HG03045 (cell line): ENCODE results near the gene SDF4.
"Not testable (repeated sequence)": the region's sequence is repeated elsewhere in the genome, so short reads cannot be mapped to it uniquely, and the experiment has no call there.

Experiments used
- ATAC-seq: cut with Tn5 transposase; IDR thresholded peaks from one replicate; pipeline ENCODE4 v1.9.1; 2021; ENCODE audit warnings: mild to moderate bottlenecking, moderate library complexity; ENCODE audit not compliant: unreplicated experiment

The SDF4 gene

GRCh38 chr1:1181129-1181937 is 50.5 kb downstream of the SDF4 start:
- ATAC-seq, result no peak

- no peak for ATAC-seq
Measured at GRCh38 chr1:1179983-1180861, 51.6 kb downstream of the SDF4 start.

- no peak for ATAC-seq
Measured at GRCh38 chr1:1179346-1179982, 52.3 kb downstream of the SDF4 start.

GRCh38 chr1:1178794-1179331 is 52.9 kb downstream of the SDF4 start:
- no peak for ATAC-seq

GRCh38 chr1:1177452-1178206 is 54.2 kb downstream of the SDF4 start:
- ATAC-seq, result no peak

GRCh38 chr1:1176931-1177330 is 54.9 kb downstream of the SDF4 start:
- ATAC-seq, result no peak

- not testable (repeated sequence) for ATAC-seq
Measured at GRCh38 chr1:1176063-1176761, 55.6 kb downstream of the SDF4 start.

- ATAC-seq, result no peak
Measured at GRCh38 chr1:1175221-1176062, 56.4 kb downstream of the SDF4 start.

- no peak for ATAC-seq
Measured at GRCh38 chr1:1173793-1174415, 57.9 kb downstream of the SDF4 start, which contains the start of gene TTLL10. TTLL10 (plus strand) TSS chr1:1173880; CDS start chr1:1179216, 5,336 bp downstream.

- no peak for ATAC-seq
Measured at GRCh38 chr1:1173061-1173792, 58.6 kb downstream of the SDF4 start.

GRCh38 chr1:1171546-1172340 is 60.1 kb downstream of the SDF4 start:
- no peak for ATAC-seq

GRCh38 chr1:1171161-1171545 is 60.6 kb downstream of the SDF4 start:
- no peak for ATAC-seq

- no peak for ATAC-seq
Measured at GRCh38 chr1:1170215-1171091, 61.3 kb downstream of the SDF4 start.

GRCh38 chr1:1169429-1170214 is 62.2 kb downstream of the SDF4 start:
- no peak for ATAC-seq
